HG02840 (cell line): ENCODE data around the gene SUPT4H1.
"Not testable (repeated sequence)": the region's sequence is repeated elsewhere in the genome, so short reads cannot be mapped to it uniquely, and the experiment has no call there.

Experiments
- ATAC-seq: cut with Tn5 transposase; IDR thresholded peaks from one replicate; pipeline ENCODE4 v1.9.1; 2021; ENCODE audit warnings: mild to moderate bottlenecking, moderate library complexity, moderate number of reproducible peaks; ENCODE audit not compliant: unreplicated experiment, low FRiP score

The SUPT4H1 gene

DNA sequence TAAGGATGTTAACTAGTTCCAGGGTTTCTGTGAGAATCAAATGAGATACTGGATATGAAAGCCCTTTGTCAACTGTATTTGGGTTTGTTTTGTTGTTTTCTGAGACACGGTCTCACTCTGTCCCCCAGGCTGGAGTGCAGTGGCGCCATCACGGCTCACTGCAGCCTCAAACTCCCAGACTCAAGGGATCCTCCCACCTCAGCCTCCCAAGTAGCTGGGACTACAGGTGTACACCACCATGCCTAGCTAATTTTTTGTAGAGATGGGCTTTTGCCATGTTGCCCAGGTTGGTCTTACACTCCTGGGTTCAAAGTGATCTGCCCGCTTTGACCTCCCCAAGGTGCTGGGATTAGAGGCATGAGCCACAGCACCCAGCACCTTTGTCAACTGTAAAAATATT is 8.9 kb downstream of the SUPT4H1 start:
- no peak for ATAC-seq

DNA sequence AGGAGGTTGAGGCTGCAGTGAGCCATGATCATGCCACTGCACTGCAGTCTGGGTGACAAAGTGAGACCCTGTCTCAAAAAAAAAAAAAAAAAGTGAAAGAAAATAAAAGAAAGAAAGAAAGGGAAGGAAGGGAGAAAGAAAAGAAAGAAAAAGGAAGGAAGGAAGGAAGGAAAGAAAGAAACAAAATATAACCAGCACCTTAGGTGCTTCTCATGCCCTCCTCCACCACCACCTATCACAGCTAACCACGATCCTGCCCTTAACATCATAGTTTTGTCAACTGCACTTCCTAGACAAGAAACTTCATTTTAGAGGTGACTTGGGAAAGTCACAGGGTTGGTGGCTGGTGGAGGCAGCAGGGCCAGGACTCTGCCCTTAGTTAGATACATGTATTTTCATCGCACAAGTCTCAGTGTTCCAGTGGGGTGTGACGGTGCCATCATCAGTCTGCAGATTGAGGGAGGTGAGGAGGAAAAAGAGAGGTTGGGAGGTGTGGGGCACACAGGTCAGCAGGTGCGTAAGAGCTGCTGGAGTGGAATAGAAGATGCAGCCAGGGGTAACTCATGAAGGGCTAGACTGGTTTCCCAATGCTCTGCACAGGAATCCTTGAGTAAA is 10.0 kb downstream of the SUPT4H1 start:
- ATAC-seq = no peak

DNA sequence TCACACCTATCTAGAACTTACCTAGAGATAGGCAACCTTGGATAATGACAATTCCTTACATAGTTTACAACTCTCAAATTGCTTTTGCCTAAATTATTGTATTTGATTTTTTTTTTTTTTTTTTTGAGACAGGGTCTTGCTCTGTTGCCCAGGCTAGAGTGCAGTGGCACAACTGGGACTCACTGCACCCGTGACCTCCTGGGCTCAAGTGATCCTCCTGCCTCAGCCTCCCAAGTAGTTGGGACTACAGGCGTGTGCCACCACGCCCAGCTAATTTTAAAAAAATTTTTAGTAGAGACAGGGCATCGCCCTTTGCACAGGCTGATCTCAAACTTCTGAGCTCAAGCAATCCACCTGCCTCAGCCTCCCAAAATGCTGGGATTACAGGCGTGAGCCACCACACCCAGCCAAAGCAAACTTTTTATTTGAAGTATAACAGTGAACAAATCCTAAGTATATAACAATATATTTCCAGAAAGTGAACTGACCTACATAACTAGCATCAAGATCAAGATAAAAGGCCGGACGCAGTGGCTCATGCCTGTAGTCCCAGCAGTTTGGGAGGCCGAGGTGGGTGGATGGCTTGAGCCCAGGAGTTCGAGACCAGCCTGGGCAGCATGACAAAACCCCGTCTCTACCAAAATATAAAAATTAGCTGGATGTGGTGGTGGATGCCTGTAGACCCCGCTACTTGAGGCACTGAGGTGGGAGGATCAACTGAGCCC is 10.7 kb downstream of the SUPT4H1 start:
- not testable (repeated sequence) for ATAC-seq

DNA sequence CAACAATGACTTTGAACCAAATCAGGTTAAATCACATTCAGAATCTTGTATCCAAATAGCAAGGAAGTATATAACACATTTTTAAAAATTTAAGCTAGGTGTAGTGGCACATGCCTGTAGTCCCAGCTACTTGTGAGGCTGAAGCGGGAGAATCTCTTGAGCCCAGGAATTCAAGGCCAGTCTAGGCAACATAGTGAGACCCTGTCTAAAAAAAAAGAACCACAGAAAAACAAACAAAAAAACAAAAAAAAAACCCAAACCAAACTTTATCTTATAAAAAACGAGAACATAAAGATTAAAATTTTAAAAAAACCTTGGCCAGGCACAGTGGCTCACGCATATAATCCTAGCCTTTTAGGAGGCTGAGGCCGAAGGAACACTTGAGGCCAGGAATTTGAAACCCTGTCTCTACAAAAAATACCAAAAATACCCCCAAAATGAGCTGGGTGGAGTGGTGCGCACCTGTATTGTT is 11.6 kb downstream of the SUPT4H1 start:
- ATAC-seq = no peak

DNA sequence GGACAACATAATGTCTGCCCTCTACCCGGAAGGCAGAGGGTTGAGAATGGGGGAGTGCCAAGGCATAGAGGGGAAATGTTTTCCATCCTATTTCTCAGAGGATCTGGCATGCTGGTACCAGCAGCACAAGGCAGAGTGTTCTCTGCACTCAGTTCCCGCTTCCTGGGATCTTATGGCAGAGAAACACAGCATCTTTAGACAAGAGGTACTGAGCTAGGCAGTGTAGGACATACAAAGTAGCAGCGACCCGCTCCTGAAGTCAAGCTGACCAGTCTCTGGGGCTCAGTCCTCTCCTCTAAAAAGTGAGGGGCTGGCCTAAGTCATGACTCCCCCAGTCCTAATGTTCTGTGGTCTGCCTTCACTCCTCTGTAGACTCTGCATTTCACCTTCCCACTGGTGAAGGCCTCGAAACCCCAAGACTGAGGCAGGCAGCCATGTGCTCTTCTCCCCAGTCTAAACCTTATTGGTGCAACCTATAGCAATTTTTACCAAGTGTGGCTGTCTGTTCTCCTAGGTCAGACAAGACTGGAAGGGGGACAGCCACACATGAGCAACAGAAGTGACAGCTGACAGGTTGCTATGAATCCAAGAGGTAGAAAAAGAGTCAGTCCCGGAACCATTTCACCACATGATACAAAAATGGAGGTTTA is 12.1 kb downstream of the SUPT4H1 start:
- no peak for ATAC-seq

DNA sequence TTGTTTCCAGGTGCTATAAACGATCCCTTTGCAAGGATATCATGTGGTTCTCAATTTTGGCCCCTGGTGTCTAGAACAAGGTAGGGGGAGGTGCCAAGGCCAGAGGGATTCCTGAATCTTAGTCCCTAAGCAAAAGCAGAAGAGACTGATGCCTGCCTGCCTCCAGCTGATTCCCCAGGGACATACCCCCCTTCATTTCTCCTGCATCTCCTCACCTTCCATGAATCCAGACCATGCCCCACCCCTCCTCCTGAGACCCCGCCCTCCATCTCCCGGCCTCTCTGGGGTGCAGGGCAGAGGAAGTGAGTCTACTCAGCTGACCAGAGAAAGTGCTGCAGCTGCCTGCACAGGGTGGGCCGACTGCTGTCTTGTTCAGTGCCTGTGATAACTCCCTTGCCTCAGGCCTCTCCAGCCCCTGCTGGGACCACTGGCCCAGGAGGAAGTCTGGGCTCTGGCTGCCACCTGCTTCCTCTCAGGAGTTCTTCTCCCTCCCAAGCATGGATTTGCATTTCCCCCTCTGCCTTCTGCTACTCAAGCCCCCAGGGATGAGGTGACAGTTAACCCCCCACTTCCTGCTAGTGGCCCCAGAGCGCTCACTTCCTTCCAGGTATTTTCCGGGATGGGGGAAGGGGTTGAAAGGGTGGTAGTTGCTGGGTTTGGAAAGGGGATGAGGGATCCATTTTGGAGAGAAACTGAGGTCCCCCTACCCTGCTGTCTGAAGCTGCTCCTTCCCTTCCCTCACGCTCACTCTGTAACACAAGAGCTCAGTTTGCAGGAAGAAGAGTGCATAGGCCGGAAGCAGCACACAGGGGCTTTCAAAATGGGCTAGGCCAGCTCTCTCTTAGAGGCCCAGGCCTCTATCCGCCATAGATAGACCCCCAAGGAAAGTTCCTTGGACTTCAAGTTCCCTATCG is 12.9 kb downstream of the SUPT4H1 start:
- ATAC-seq = no peak

DNA sequence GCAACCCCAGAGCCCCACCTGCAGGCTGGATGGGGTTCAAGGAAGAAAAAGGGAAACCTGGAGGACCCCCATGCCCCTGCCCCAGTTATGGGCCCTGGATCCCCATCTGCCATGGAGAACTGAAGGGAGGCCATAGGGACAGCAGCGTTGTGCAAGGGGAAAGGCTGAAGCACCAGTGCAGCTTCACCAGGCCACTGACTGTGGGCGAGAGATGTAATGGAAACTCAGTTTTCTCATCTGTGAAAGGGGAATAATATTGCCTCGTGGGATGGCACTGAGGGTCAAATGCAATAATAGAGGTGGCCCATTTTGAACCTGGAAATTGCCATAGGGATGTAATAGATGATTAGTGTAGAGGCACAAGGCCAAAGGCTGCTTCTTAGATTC is 13.6 kb downstream of the SUPT4H1 start:
- ATAC-seq = no peak

DNA sequence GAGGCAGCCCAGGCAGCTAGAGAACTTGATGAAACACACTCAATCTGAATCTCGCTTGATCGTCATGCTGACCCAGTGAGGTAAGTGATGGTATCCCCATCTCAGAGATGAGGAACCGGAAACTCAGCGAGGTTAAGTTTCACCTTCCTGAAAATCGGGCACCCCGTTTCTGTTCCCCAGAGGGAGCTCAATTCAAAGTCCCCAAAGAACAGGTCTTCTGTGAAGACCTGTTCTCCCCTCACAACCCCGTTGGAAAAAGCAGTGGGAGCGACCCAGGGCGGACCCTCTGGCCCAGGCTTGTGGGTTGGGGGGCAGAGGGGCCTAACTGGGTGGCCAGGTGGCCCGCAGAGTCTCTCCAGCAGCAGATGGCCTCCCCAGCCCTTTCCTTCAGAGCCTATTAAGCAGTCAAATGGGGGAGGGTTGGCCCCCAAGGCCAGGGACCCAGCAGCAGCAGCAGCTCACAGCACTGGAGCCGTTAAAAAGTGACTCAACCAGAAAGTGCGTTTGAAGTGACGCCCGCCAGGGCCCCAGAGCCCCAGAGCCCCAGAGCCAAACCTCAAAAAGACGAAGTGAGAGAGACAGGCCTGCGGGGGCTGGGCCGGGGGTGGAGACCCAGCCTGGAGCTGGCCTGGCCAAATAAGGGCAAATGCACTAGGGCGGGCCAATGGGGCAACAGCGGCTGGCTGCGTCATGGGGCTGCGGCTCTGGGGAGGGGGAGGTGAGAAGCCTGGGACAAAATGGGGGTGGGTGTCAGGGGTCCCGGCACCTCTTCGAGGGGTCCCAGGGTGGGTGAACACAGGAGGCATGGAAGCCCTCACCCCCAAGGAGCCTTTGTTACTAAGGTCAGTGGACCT is 14.2 kb downstream of the SUPT4H1 start:
- peak; percentile 53 for ATAC-seq

DNA sequence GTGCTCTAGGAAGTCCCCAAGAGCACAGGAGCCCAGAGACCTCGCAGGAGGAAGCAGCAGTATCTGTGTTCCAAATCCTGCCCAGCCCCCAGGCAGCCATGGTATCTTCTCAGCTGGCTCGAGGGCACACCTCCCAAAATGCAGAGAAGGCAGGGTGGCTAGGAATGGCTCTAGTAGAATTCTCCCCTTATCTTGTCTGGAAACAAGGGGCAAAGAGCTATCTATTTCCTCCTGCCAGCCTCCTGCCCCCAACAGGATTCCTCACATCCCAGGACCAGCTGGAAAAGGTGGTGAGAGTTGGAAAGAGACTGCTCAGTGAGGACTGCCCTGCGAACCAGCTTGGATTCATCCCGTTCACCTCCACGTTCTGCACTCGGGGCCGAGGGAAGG is 14.8 kb downstream of the SUPT4H1 start:
- ATAC-seq = no peak

DNA sequence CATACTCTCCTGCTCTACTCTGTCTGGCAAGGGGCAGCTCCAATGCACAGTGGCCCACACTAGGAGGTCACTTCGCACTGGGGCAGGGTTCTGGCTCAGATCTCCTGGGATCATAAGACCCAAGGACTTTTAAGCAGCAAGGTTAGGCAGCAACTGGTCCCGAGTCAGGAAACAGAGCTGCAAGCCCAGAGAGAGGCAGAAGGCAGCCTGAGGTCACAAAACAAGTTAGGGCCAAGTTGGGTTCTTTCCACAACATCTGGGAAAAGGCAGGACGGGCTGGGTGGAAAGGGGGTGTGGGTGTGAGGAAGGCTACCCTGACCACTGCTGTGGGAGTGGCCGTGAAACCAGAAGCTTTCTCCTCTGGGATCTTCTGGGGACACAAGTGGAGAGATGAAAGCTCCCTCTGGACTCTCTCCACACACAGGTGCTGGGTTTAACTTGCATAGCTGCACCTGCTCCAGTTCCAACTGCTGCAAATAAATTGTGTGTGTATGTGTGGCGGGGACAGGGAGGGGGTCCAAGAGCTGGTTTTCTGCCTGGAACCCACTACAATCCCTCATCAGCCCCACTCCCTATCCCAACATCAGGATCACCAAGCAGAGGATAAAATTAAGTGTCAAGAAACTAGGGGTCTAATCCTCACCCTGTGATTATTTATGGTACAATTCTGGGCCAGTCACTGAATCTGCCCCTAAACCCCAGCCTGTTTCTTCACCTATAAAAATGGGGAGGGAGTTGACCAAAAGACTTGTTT is 15.4 kb downstream of the SUPT4H1 start:
- no peak for ATAC-seq

DNA sequence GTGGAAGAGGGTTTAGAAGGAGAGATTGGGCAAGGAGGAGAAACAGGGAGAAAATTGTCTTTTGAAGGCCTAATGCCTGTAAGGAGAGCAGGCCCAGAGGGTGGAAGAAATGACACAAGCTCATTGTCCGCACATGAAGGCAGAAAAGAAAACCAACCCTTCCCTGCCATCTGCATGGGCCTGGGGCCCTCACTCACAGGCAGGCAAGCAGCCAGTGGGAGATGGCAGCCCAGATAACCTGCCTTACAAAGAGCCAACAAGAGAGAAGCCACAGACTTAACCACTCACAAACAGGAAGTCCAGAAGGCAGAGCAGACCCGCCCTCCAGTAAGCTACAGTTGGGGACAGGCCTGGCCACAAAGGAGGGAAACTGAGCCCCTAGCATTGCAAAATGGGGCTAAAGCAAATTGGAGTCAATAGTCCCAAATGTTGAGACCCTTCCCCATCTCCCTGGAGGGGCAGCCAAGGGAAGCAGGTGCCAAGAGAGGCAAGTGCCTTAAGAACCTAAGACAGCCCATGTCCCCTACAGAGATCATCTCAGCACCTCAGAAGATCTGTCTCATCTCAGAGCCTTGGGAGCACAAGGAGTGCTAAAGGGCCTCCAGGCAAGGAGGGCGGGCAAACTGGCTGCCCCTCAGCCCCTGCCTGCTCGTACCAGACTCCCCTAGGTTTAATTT is 16.1 kb downstream of the SUPT4H1 start:
- ATAC-seq = no peak

DNA sequence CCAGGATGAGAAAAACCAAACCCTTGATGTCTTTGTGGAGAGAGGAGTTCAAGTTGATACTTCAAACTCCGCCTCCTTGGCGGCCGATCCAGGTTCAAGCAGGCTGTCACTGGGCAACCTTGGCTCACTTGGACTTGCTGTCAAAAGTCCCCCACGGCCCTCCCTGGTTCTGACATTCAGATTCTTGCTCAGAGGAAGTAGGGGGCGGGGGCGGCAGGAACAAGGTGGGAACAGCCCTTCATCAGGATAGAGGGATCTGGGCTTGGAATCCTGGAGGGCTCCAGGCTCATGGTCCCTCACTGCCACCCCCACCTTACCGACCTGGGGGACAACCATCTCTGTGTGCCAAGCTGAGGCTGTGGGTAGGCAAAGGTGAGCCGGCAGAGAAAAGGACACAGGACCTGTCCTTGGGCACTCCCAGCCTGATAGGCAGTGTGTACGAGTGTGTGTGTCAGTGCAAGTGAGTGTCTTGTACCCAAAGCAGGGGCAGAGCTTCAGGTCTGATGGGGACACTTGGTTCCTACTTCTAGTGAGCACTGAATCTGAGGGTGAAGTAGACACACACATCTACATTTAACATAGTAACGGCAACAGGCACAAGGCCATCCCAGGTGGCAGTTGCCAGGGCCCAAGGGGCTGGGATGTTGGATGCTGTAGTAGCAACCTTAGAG is 16.8 kb downstream of the SUPT4H1 start:
- ATAC-seq = no peak

DNA sequence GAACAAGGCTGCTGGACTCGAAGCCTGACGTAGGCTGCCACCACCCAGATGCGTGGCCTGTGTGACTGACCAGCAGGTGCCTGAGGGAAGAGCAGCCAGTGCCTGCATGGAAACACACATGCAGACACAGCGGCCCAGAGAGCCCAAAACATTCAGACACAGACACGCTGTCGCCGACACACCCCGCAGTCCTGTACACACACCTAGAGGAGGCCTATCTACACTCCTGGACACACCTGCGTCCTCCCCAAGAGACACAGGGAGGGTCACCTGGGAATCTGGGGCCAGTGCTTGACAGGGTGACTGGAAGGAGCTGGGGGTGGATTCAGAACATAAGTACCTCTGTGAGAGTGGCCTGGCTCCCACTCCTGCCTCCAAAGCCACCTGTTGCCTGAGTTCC is 17.3 kb downstream of the SUPT4H1 start:
- no peak for ATAC-seq

DNA sequence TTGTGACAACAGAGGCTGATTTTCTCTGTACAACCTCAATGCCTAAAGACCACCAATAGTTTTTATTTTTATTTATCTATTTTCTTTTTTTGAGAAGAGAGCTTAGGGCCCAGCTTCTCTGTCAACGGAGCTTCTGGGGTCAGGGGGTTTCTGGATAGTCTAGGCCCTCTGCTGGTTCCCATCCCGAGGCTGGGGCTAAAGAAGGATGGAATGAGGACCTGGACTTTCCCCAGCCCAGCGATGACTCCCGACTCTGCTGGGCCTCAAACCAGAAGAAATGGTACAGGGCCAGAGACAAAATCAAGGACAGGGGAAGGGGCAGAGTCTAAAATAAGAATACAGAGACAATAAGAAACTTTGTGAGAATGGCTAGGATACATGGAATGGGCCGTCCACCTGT is 17.7 kb downstream of the SUPT4H1 start:
- no peak for ATAC-seq

DNA sequence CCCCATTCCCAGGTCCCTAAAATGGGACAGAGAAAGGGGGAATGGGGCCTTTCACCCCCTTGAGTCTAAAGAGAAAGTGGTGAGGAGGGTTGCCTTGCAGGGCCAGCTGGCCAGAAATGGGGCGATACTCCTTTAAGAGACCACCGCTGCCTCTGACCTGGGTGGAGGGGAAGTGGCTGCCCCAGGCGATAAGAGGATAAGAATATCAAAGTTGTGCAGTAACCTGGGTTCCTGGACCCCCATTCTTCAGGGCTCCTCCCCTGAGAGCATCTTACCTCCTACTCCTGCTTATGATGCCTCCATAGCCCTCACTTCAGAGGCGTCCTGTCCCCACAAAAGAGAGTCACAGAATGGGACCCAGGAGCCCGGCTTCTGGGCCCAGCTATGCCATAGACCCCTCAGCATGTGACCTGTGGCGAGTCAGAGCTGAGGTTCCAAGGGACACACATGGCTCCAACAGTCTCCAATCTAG is 18.2 kb downstream of the SUPT4H1 start:
- ATAC-seq = no peak

DNA sequence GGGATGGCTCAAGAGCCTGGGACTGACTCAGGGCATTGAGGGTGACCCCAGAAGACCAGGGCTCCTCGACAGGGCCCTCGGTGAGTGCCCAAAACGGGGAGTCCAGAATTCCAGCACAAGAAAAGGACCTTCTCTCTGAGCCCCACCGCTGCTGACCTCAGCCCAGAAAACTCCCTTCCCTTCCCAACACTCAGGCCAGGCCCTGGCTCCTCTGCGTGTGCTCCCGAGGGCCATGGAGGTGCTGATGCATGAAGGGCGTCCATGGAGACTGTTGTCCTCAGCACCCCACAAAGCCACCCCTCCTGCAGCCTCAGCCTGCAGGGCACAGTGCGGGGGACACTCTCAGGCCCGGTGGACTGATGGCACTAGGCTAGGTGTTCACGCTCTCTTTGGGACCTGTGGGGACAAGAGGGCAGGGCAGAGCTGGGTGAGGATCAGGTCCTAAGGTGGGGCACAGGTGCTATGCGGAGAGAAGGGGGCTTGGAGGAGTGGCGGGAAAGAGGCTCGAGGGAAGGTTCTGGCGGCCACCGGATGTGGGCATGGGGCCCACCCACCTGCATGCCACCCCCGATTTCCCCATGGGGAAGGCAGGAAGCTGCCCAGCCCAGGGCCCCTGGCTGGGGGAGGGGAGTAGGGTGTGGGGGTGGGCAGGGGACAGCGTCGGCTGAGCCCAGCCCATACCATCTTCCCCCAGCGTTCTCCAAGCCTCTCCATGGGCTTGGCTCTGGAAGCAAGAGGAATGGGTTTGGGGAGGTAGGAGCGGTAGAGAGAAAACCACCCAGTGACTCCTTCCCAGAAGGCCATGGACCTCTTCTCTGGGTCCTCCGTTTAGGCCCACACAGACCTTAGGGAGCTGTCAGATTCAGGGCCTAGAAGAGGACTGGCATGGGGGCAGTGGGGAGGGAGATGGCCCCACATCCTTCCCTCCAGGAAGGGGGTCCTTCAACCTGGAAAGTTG is 18.9 kb downstream of the SUPT4H1 start:
- no peak for ATAC-seq
